MV-4-11 (cell line): Measurements from ENCODE around the gene NTNG2.
"Not testable (repeated sequence)": the region's sequence is repeated elsewhere in the genome, so short reads cannot be mapped to it uniquely, and the experiment has no call there.

Experiments
- DNase-seq: peaks from one replicate; lab custom pipeline; 2025; lab: John Stamatoyannopoulos, UW

NTNG2 gene

DNA sequence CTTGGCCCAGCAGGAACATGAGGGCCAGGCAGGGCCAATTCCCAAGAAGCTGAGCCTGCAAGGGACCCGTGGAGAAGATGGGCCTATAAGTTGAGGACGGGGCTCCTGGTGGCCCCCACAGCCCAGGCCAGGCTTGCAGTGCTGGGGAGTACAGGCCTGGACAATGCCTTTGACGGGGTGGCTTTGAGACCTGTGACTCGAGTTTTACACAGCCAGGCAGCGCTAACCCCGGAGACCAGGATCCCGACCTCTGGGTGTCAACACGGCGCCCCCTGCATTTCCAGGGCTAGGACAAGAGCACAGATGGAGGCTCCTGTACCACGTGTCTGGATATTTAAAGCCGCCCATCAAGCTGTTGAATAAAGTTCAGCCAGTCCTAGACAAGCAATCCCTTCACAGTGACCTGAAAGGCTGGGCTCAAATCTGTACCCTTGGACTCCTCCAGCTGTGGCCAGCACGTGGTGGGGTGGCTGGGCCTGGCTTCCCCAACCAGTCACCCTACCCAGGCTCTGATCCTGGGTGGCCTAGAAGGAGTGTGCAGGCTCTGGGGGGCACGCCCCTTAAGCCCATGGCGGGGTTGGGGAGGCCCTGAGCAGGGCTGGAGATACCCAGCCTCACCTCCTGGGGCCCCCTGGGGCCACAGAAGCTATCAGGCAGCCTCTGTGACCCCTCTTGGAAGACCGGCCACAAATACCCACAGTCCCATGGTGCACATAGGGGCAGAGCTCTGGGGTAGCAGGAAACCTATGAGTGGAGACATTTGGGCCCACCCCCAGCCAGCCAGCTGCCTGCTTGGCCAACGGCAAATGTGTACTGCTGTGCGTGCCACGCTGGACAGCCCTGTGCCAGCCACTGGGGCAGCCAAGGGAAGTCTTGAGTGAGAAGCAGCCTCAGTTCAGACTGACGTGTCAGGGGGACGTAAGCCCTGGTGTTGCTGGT, 88.7 kb downstream of the NTNG2 start:
- no peak for DNase-seq

DNA sequence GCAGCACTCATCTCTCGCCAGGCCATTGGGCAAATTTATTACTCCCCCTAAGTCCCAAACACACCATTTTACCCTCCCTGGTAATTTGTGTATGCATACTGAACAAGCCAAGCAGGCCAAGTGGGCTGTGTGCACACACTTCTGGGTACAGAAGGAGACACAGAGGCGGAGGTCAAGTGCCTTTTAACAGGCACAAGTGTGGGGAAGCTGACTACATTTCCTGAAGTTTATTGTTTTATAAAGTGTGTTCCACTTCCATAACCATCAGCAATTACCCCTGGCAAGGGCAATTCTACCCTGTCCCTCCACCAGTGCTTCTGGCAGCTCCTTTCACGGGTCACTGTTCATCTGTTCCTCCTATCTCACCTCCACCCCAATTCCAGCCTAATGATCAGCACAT, 99.0 kb downstream of the NTNG2 start:
- no peak for DNase-seq

DNA sequence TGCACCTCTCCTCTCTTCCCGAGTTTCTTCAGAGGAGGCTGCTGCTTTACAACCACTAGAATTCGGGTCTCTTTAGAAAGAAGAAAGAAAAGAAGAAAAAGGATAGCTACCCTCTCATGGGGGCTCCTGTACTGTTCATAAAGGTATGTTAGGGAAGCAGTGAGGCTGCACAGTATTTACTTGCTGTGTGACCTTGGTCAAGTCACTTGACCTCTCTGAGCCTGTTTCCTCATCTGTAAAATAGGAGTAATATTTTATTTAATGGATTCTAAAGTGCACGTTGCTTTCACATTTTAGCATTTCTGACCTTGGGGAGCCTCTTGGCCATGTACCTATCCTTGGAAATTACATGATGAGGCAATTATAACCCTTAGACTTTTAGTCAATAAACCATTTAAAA, 104.2 kb downstream of the NTNG2 start:
- DNase-seq = no peak

DNA sequence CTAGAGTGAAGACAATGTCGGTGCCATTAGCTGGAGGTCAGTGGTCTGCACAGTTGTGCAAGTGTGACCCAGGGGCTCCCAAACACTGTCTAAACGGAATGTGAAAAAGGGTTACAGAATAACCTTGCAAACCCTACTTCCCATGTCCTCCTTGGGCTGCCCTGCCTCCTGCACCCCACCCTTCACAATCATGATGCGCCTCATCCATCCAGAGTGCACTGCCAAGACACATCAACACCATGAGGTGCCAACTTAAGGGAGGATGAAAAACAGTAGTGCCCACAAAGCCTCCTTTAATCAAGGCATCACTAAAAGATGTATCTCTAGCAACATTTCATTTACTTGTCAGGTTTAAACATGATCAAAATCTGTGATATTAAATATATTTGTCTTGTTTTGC, 105.8 kb downstream of the NTNG2 start:
- no peak for DNase-seq

DNA sequence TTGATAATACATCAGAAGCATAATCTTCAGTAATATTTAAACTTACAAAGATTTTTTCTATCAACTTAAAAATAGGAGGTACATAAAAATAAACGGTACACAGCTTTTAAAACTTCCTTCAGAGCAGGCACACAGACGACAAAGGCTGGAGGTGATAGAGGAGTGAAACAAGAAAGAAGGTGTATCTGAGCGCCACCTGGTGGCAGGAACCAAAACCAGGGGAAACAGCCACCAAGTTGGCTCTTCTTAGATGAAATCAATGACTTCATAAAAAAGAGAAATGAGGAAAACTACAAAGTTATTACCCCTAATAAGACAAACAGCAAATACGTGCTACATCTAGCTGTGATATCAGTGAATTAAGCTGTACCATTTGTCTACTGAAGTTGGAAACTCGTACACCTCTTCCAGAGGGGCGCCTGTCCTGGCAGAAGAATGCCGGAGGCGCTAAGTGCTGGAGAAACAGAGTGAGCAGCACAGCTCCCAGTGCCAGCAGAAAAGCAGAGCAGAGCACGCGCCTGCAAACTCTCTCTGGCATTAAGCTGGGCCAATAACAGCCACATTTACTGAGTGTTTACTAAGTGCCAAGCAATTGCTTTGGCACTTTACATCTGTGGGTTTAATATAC, 107.0 kb downstream of the NTNG2 start:
- DNase-seq = peak; percentile 49

DNA sequence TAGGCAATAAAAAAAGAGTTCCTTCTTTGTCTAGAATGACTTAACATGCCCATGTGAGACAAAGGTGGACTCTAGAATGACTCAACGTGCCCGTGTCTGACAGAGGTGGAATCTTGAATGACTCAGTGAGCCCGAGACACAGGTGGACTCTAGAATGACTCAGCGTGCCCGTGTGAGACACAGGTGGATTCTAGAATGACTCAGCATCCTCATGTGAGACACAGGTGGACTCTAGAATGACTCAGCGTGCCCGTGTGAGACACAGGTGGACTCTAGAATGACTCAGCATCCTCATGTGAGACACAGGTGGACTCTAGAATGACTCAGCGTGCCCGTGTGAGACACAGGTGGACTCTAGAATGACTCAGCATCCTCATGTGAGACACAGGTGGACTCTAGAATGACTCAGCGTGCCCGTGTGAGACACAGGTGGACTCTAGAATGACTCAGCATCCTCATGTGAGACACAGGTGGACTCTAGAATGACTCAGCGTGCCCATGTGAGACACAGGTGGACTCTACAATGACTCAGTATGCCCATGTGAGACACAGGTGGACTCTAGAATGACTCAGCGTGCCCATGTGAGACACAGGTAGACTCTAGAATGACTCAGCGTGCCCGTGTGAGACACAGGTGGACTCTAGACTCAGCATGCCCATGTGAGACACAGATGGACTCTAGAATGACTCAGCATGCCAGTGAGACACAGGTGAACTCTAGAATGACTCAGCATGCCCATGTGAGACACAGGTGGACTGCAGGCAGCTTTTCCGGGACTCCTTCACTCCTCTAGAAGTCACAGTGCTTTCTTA, 108.1 kb downstream of the NTNG2 start:
- not testable (repeated sequence) for DNase-seq

DNA sequence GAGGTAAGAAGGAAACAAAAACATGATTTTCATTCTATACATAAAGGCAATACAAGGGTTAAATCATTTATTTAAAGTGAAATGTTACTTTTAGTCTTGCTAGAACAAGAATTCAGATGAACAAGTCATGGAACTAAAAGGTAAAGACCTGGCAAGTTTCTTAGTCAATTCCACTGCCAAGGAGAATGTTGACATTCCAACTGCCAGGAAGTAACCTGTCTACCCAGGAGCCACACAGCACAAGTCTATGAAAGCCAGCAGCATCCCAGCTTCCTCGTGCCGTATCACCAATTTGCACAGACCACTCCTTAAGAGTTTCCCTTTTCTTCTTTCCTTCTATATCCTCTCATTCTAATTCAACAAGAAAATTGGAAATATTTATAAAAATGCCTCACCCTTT, 113.0 kb downstream of the NTNG2 start:
- DNase-seq = no peak

DNA sequence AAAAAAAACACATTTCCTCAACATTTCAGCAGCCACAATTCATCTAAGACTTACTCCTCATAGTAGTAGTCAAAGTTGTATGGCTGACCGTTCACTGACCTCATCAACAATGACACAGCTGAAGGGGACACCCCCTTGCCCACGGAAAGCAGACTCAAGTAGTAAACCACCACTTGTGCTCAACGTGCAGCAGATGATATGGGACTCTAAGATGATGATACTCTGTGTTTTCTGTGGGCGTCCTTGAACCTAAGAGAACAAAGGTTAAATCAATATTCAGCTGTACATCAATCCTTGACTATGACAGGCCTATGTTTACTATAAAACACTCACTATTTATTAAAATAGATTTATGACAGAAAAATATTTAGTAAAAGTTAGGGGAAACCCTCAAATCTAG, 121.3 kb downstream of the NTNG2 start:
- no peak for DNase-seq

DNA sequence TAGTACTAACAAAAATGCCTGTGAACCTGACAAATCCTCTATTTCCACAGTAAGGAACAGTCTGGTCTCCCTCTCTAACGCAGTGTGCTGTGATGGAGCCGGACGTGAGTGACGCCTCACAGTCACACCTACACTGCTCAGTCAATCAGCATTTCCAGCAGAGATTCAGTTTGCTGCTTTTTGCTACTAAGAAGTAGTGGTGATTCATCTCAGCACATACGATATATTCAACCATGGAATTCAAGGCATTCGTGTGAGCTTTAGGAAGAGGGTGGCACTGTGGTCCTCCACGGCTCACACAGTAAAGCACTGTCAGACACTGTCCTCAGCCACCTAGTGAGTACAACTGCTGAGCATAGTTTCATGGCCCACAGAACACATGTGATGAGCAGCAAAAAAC, 122.0 kb downstream of the NTNG2 start:
- DNase-seq = no peak

DNA sequence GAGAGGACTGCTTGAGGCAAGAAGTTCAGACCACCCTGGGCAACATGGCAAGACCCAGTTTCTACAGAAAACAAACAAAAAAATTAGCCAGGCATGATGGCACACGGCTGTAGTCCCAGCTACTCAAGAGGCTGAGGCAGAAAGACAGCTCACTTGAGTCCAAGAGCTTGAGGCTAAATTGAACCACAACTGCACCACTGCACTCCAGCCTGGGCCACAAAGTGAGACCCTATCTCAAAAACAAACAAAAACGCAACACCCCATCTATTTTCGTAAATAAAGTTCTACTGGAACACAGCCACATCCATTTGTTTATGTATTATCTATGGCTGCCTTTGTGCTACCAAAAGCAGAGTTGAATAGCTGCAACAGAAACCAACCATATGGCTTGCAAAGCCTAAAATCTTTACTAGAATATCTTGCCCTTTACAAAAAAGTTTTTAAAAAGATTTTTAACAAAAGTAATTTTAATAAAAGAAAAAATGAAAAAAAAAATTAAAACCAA, 125.5 kb downstream of the NTNG2 start:
- DNase-seq = no peak

DNA sequence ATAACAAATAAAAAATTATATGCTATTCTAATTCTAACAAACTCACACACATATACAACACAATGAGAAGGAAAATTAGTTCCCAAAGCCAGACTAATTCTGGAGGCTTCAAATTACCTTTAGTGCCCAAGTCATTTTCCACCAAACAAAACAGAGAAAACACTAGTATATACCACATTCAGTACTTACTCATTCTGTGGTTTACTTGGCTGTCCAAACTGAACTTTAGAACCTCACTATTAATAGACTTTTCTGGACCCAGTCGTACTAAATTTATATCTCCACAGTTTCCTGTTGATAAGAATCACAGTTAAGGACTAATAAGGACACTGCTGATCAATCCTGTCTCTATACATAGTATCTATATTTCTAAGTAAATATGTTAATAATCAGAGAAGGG, 126.5 kb downstream of the NTNG2 start:
- peak; percentile 18 for DNase-seq

DNA sequence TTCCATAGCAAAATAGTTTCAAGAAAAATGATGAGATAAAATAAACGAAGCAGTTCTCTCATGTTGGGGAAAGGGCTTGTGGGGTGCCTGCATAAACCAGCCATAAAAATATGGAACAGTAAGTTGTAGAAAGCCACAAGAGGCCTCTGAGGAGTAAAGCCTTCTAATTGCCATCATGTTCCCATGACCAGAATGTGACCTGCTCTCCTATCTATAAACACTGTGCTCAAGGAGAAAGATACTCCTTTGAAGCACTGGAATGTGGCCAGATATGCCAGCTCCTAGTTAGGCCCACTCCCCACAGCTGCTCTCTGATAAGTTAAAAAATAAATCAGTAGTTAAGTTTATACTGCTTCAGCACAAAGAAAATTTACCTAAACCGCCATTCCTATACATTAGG, 127.1 kb downstream of the NTNG2 start:
- no peak for DNase-seq

DNA sequence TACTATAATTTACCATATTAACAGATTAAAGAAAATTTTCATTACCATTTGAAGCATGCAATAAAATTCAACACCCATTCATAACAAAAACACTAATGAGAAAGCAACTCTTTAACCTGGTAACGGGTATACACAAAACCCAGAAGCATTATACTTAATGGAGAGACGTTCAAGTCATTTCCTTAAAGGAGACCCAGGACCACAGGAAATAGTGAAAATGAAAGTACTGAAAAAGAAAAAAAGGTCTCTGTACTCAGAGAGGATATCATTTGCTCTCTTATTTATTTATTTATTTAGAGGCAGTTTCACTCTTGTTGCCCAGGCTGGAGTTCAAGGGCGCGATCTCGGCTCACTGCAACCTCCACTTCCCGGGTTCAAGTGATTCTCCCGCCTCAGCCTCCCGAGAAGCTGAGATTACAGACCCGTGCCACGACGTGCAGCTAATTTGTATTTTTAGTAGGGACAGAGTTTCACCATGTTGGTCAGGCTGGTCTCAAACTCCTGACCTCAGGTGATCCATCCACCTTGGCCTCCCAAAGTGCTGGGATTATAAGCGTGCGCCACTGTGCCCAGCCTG, 131.4 kb downstream of the NTNG2 start:
- no peak for DNase-seq
